Measurements from ENCODE around the gene GNG8.
A peak's percentile ranks its signal among the peaks of the same experiment; 100 is the strongest.

GNG8 gene

GRCh38 chr19:46607448-46607841 is 28.6 kb downstream of the GNG8 start:
- TF ChIP-seq CTCF (IDR thresholded peaks at IDR 0.05; ENCODE audit: low read length, missing control alignments), result no peak
- no peak for DNase-seq (ENCODE audit: low read depth)
- no peak overlapping the region for H3K4me3 ChIP-seq (replicated peaks; ENCODE audit: low read depth, low read length)

GRCh38 chr19:46606681-46607447 is 29.1 kb downstream of the GNG8 start:
- no peak overlapping the region for H3K4me3 ChIP-seq (replicated peaks; ENCODE audit: low read depth, low read length)
- no peak for TF ChIP-seq CTCF (IDR thresholded peaks at IDR 0.05; ENCODE audit: low read length, missing control alignments)
- no peak for DNase-seq (ENCODE audit: low read depth)

- H3K4me3 ChIP-seq (replicated peaks; ENCODE audit: low read depth, low read length), result no peak overlapping the region
Observed at GRCh38 chr19:46606019-46606418, 30.0 kb downstream of the GNG8 start.

GRCh38 chr19:46605356-46605821 is 30.6 kb downstream of the GNG8 start:
- no peak for TF ChIP-seq CTCF (IDR thresholded peaks at IDR 0.05; ENCODE audit: low read length, missing control alignments)
- no peak overlapping the region for H3K4me3 ChIP-seq (replicated peaks; ENCODE audit: low read depth, low read length)
- DNase-seq (ENCODE audit: low read depth), result no peak

More at GRCh38 chr19:46606019-46606418, 30.0 kb downstream of the GNG8 start:
- no peak for DNase-seq (ENCODE audit: low read depth)
- TF ChIP-seq CTCF (IDR thresholded peaks at IDR 0.05; ENCODE audit: low read length, missing control alignments), result no peak

- TF ChIP-seq CTCF (IDR thresholded peaks at IDR 0.05; ENCODE audit: low read length, missing control alignments), result no peak
- DNase-seq (ENCODE audit: low read depth), result no peak
- no peak overlapping the region for H3K4me3 ChIP-seq (replicated peaks; ENCODE audit: low read depth, low read length)
Observed at GRCh38 chr19:46604781-46605355, 31.1 kb downstream of the GNG8 start.

- H3K4me3 ChIP-seq (replicated peaks; ENCODE audit: low read depth, low read length), result peak overlapping the region; percentile 87
- no peak for TF ChIP-seq CTCF (IDR thresholded peaks at IDR 0.05; ENCODE audit: low read length, missing control alignments)
- DNase-seq (ENCODE audit: low read depth), result no peak
Observed at GRCh38 chr19:46603752-46604231, 32.2 kb downstream of the GNG8 start.

Data from fibroblast of pulmonary artery (primary cell).